HG03571 (cell line): ENCODE measurements around the gene LRRC4C.

Source experiments
- ATAC-seq: cut with Tn5 transposase; IDR thresholded peaks from one replicate; pipeline ENCODE4 v1.9.1; 2021; ENCODE audit not compliant: unreplicated experiment

The LRRC4C gene

DNA sequence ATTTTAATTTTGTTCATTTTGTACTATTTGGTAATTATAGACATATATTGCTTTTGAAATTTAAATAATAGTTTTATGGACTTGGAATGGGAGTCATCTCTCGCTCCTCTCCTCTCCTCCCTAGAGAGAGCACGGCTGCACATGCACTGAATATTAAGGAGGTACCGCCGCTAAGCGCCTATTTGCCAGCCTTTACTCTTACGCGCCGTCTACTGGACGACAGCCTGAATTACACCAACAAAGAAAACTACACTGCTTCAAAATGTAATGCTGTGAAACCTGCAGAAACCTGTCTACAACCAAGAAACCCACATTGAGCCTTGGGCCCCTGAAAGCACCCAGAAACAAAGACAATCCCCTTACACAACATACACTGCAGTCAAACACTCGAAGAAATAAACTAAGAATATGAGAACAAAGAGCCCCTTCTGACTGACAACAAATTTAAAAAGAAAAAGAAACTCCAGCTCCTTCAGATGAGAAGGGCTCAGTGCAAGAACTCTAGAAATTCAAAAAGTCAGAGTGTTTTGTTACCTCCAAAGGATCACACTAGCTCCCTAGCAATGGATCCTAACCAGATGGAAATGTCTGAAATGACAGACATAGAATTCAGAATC is 737.2 kb downstream of the LRRC4C start:
- ATAC-seq = no peak

DNA sequence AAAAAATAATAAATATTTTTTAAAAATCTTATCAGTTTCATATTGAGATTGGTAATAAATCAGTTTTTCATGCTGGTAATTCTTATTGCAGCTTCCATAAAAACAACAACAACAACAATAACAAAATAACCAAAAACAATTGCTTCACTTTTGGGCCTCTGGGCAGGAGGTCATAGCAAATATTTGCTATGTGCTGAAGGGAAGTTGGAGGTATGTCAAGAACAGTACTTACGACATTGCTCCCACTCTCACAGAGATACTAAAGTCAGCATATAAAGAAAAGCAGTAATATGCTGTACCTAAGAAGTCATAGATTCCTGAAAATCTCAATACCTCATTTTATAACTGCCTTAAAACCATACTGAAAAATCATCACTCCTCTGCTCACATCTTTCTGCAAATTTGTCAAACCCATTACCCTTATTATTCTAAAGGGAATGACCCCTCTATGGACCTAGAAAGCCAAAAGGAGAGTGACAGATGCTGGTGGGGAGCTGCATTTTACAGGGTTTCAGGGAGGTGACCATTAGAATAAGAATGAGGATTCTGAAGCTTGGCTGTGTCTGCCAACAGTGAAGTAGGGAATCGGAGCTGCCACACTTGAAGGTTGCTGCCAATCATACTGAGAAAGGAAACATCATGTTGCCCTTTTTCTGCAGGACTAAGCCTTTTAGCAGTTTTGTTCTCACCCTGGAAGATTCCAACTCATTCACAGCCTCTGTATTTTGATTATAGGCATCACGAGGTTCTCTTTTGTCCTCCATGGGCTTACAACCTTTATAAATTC is 742.9 kb downstream of the LRRC4C start:
- no peak for ATAC-seq

DNA sequence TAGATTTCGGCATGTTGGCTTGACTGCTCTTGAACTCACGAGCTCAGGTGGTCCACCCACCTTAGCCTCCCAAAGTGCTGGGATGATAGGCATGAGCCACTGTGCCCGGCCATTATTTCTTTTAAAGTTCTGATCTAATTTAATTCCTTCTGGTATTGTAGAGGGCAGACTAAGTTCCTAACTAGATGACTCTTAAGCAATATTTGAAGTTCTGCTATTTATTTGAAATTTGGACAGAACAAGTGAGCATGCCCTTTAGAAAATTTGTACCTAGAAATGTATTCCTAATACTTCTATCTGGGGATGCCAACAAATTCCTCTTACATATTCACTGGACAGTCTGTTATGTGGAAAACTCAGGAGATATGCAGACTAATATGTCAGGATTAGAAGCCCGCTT is 746.4 kb downstream of the LRRC4C start:
- no peak for ATAC-seq

DNA sequence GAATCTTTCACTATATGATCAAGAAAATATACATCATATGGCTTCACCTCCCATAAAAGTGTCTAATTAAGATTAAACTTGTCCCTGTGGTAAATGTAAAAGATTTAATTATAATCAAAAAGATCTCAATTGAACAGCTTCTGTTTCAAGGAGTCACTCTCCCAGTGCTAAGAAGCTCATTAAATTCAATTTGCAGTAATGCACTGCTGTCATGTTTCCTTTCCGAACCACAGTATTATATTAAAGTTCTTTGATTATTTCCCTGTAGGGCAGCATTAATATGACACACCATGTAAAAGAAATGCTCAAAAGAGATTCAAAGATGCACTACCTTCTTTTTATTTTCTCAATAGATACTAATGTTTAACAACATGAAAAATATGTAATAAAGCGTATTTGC is 758.4 kb downstream of the LRRC4C start:
- ATAC-seq = no peak

DNA sequence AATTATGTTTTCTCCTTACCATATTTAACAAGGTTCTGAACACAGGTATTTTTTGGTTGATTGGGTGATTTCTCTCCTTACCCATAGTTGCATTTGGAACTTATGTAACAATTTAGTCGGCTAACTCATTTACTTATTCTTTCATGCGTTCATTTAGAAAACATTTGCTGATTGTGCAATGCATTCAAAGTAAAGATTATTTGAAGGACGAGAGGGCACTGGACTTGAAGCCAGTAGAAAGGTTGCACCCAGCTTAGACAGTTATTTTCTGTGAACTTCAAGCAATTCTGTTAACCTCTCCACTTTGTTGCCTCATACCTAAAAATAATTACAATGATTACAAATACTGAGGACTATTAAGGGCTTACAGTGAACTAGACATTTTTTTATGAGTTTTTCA is 769.6 kb downstream of the LRRC4C start:
- ATAC-seq = no peak

DNA sequence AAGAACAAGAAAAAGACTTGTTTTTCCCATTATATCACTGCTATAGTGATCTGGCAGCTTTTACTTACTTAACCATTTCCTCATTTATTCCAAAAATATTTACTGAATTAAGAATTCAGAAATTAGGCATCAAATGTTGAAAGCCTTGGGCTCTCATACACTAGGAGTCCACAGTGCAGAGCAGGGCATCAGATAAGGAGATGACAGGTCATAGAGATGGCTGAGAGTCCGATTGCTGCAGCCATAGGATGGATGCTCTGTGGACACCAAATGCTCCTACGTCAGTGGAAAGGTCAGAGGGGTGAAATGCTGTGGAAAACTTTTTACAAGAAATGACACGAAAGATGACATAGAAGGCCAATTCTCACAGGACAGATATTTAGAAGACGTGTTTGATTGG is 771.1 kb downstream of the LRRC4C start:
- no peak for ATAC-seq

DNA sequence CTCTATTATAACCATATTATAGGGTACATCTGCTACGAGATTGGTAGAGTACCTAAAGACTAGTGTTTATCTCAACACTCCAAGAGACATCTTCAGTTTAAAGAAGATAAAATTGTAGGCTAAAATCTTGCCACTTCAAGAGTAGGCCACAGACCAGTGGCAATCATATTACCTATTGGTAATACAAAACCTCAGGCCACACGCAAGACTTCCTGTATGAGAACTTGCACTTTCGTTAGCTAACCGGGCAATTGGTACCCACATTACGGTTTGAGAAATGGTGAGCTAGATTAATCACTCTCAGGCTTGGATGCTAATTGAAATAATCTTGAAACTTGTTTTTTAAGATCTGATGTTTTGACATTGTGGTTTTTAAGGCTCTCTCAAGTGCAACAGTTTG is 772.7 kb downstream of the LRRC4C start:
- no peak for ATAC-seq

DNA sequence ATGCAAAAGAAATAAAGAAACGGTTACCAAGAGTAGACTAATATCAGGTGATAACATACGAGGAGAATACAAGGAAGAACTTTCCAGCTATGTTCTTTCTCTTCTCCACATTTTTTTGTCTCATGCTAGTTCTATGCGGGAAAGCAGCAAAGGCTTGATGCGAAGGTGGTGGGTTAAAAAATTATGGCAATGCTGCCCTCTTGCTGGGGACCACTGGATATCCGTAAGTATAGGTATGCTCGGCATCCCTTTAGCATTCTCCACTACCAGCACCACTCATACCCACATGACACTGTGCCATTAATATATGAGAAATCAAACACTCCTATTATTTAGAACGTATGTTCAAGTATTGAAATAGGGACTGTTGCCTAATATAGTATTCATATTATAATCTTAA is 776.4 kb downstream of the LRRC4C start:
- ATAC-seq = no peak

DNA sequence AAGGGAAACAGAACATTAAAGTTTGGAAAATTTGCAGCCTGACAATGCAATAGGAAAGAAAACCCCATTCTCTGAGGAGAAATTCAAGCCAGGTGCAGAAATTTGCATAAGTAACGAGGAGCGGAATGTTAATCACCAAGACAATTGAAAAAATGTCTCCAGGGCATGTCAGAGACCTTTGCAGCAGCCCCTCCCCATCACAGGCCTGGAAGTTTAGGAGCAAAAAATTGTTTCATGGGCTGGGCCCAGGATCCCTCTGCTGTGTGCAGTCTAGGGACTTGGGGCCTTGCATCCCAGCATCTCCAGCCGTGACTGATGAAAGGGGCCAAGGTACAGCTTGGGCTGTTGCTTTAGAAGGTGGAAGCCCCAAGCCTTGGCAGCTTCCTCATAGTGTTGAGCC is 780.2 kb downstream of the LRRC4C start:
- no peak for ATAC-seq

DNA sequence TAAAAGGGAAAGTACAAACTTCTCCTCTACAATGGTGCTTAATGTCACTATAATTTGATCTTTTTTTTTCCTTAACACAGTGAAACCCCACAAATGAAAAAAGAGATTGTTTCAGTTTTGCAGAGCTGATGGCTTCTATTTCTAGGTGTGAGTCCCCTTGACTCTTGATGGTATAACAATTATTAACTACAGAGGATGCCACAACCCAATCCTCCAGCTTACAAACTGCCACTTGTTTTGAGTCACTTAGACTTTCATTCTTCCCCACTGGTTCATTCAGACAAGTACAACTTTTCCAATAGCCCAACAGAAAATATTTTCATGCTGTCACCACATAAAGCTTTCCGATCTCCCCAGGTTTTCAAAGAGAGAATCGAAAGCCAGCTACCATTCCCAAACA is 812.2 kb downstream of the LRRC4C start:
- ATAC-seq = no peak

DNA sequence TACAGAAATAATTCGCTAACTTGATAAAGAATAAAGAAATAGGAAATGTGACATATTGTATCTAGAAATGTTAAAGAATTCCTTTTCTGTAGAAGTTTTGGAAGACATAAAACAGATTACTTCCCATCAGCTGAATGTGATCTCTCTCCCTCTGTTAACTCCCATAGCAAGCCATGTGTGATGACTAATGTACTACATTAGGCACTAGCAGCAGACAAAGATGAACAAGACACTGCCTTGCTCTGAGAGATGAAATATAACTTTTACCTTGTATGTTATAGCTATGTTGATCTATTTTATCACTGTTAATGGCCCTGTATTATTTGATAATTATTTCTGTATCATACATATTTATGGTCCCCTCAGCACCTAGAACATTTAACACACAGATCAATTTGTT is 817.2 kb downstream of the LRRC4C start:
- no peak for ATAC-seq

DNA sequence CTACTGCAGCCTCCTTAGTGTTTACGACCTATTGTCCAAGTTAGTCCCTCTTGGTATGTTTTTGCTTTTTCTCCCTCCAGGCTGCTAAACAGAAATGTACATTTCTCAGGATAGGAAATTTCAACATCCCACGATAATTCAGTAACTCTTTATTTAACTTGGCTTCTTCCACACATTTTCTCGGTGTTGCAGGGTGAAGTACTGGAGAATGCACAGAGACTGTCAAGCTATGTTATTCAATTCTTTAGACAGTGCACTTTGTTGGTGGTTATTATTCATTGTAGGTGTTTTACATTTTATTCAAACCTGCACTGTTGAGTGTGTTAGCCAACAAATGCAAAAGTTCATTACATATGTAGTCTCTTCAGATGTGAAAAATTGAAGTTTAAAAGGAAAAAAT is 839.8 kb downstream of the LRRC4C start:
- no peak for ATAC-seq

DNA sequence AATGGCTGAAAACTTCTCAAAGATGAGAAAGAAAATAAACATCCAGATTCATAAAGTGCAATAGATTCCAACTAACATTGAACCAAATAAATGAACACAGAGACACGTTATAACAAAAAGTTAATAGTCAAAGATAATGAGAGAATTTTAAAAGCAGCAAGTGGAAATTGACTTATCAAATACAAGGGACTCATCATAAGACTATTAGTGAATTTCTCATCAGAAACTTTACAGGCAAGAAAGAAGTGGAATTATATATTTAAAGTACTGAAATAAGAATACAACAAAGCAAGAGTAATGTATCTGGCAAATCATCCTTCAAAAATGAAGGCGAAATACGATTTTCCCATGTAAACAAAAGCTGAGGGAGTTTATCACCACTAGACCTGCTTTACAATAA is 852.7 kb downstream of the LRRC4C start:
- no peak for ATAC-seq

DNA sequence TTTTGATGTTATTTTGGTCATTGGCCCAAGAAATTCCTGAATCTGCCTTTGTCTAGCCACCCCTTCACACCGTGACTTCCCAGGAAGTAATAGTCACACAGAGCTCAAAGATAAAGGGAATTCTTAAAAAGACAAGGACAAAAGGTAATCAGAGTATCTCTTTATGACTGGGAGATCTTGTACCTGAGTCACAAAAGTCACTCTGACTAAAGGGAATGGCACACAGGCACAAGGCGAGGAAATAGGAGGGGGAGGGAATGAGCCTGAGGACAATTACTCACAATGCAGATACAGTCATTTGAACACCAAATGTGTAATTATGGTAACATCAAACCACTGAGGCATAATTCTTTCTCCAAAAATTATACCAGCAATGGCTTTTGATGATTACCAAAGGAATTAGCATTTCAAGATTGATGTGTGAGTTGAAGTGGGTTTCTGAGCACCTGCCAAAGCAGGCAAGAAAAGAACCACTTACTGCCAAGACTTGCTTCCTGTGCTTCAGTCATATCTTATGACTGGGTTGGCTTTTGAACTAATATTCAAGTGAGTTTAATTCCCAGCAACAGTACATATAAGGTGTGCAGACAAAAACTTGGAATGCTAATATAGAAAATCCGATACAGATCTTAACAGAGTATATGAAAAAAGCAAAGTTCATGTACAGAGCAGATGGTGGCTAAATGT is 856.4 kb downstream of the LRRC4C start:
- no peak for ATAC-seq

DNA sequence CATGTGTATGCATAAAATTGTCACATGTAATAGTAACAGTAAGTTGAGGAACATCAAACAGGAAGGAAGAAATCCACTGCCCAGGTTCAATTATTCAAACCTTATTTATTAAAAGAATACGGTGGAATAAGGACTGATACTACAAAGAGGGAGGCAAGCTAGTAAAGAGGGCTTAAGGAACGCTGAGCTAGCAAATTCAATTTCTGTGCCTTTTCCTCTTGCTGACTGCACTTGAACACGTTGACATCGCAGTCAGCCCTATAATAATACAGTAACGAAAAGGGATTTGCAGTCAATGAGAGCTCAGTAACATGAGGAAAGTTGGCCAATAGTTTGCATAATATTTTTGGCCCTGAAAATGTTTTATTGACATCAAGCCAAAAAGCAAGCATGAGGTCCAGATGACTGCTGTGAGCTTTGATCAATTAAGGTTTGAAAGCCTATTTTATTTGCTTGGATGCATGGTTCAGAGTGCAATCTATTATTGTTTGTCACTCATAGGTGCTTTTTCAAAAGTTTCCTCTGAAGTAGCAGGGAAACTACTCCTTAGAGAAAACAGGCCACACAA is 861.8 kb downstream of the LRRC4C start:
- no peak for ATAC-seq

DNA sequence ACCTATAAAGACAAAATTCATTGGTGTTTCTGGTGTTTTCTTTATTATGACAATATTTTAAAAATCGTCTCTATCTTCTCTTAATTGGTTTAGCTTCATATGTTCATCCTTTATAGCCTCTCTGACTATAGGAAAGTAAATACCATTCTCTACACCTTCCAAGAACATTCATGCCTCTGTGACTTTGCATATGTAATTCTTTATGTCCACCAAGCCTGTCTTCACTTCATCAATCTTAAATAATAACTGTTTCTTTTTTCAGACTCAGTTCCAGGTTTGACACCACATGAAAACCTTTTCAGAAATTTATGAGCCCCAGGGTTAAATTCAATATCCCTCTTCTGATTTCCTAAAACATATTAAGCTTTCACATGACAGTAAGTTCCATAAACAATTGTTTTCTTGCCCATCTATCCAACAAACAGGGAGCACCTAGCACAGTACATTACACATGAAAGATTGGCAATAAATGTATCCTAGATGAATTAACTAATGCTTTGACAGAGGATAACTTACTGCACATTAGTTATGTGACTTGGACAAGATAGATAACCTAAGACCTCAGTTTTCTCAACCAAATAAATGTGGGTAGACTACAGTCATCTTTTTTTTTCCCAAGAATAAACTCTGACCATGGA is 886.1 kb downstream of the LRRC4C start:
- no peak for ATAC-seq

DNA sequence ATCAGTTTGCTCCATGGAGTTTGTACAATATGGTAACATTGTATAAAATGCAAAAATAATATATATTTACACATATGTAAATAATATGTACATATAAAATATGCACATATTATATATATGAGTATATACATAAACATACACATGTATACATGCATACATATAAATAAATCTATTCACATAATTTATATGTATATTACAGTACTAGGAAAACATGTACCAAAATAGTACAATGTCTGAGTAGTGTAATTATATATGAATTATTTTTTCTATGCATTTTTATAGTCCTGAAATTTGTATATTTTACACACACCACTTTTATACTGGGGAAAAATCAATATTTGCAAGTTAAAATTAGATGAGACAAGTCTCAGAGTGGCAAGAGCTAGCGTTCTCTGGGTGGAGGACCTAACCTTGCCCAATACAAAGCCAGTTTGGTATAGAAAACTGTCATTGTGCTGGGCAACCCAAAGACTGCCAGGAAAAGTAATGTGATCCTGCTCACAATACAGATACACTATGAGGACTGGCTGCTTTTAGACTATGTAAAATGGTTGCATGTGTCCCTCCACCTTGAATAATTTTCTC is 889.4 kb downstream of the LRRC4C start:
- no peak for ATAC-seq

DNA sequence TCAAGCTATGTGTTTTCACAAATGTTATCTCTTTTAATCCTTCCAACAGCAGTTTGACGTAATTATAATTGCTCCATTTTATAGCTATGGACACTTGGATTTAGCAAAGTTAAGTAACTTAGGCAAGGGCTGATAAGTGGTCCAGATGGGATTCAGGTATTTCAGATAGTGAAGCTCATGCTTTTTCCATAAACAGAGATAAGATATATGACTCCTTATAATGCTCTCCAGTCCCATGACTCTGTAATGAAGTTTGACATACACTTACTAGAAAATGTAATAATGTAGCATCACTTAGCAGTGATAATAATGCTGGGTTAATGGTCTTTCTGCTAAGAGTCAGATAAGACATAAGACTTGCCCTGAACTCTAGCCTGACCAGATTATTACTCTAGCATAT is 892.1 kb downstream of the LRRC4C start:
- no peak for ATAC-seq

DNA sequence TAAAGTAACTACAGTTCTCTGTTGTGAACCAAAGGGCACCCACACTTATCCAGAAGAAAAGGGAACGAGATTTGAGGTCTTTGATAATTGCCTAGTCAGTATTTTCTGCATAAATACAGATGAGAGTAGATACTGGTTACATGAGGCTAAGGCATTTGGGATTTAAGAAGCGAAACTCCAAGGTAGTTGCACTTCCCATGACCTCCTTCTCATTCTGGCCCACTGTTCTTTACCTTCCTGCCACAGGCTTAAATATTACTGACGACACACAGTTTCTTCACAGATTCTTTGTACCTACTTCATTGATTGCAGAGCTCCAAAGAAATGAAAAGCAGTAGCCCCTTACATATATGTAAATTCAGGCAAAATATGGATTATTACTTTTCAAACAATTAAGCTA is 915.3 kb downstream of the LRRC4C start:
- no peak for ATAC-seq

DNA sequence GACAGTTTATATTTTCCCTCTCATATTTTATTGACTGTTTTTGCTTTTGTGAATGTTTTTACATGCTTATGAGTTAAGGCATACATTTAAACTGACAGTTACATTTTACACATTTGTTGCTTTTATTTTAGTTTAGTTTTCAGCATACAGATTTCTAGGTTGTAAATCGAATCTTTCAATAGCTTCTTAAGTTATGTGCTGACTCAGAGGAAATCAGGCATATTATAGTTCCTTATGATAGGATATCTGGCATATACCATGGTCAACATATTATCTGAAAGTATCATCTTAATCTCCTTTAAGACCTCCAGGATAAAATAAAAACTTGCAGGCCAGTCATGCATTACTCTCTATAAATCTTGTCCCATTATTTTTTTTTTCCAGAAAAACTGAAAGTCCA is 916.6 kb downstream of the LRRC4C start:
- ATAC-seq = no peak

DNA sequence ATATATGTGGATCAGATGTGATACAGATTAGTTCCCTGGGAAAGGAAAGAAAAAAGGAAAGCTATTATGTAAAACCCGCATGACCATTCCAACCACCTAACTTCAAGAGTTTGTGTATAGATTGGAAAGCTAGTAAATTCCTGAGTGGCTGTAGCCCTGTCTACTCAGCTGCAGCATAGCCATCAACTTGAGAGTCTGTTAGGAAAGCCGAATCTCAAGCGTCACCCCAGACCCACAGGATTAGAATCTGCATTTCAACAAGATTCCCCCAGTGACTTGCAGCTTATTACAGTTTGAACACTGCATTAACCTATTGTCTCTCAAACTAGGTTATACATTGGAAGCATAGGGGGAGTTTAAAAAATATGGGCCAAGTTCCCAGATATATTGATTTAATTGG is 921.7 kb downstream of the LRRC4C start:
- no peak for ATAC-seq
